Small intestine (tissue), 7 donors: ENCODE data around the gene CCDC106. TPM values are rescaled to one million over a fixed set of nuclear protein-coding genes. Genes with fewer than 3 reads are reported as not detected.

Experiments used
- DNase-seq, 2 donors: peaks; one replicate each; pipeline versions ENCODE4 v3.0.0 to v3.0.0-alpha.2; 2013
- FAIRE-seq: peaks from 2 replicates; lab custom pipeline; 2012; peaks lifted over from hg19 to GRCh38; lab: Jason Lieb, UNC
- H3K27ac ChIP-seq, 3 donors: one replicate each; pipeline ENCODE4 v1.5.1; 2013; ENCODE audit warnings: low read length in 2 of 3, mild to moderate bottlenecking in 2 of 3, control low read depth in 1 of 3, inconsistent platforms in 1 of 3, low read depth in 1 of 3, moderate library complexity in 1 of 3
- H3K27me3 ChIP-seq, 3 donors: one replicate each; pipeline ENCODE4 v1.6.1; 2013; ENCODE audit warnings: low read length in 3 of 3, inconsistent platforms in 1 of 3; ENCODE audit not compliant: control insufficient read depth in 3 of 3, insufficient read depth in 3 of 3
- H3K36me3 ChIP-seq, 3 donors: one replicate each; pipeline ENCODE4 v1.6.1; 2013; ENCODE audit warnings: low read length in 3 of 3, inconsistent platforms in 1 of 3, low read depth in 1 of 3, mild to moderate bottlenecking in 1 of 3, moderate library complexity in 1 of 3; ENCODE audit not compliant: control insufficient read depth in 3 of 3, insufficient read depth in 2 of 3
- H3K4me1 ChIP-seq, 3 donors: one replicate each; pipeline ENCODE4 v1.6.1; 2013; ENCODE audit warnings: low read length in 2 of 3, inconsistent platforms in 1 of 3, low read depth in 1 of 3, mild to moderate bottlenecking in 1 of 3, moderate library complexity in 1 of 3; ENCODE audit not compliant: control insufficient read depth in 3 of 3, insufficient read depth in 2 of 3
- H3K4me3 ChIP-seq, 3 donors: one replicate each; pipeline ENCODE4 v1.5.1; 2013; ENCODE audit warnings: low read length in 3 of 3, control low read depth in 1 of 3, inconsistent platforms in 1 of 3, low read depth in 1 of 3, mild to moderate bottlenecking in 1 of 3, moderate library complexity in 1 of 3
- H3K9me3 ChIP-seq, 2 donors: one replicate each; pipeline ENCODE4 v1.6.1; 2013; ENCODE audit warnings: low read depth in 1 of 2, low read length in 1 of 2; ENCODE audit not compliant: control insufficient read depth in 2 of 2, insufficient read depth in 1 of 2
- WGBS, 3 donors: extraction: QIAGEN DNeasy Blood & Tissue Kit; methylation state at CpG; one replicate each; pipeline ENCODE4 v1.1.7; 2013; 5-methylcytosine and 5-hydroxymethylcytosine counted together
- polyA plus RNA-seq, 4 donors: library from polyadenylated mRNA; stranded (reverse) in 3 of 4; unstranded in 1 of 4; fragments of 200-250 nt in 3 of 4; fragments of 120-200 nt in 1 of 4; gene quantifications; one replicate each; pipeline versions ENCODE4 v1.2.1 to v1.2.3, GENCODE V29; 2013
- donor health status: healthy with polysubstance abuse.
- donor health status: control.
- donor health status: control.
- donor health status: Bipolar disorder and iron deficiency.
- donor health status: healthy.

Gene CCDC106
- polyA plus RNA-seq, 4 donors = 2.5 to 12.1 (median 5.6) TPM

DNA sequence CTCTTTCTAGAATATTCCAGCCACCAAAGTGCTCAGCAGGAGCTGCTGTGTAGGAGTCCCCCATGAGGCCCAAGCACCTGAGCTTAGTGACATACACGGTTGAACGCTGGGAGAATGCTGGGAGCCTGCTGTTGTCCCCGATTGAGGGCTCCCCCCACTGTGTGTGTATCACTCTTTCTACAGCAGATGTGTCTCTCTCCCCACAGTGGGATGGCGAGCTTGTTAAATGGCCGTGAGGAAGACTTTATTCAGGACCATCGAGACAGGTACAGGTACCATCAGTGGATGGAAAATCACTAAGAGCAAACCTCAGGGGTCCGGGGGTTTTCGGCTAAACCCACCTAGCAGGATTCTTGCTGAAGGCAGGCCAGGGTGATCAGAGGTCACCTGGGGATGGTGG lies 49.7 kb downstream of the CCDC106 start:
- WGBS, 3 donors = 89 to 91% (median 90%) methylated on average over 8 of the region's 8 CpGs
- Histone ChIP-seq H3K27me3 (no peaks in the 10 kb centered on the region), H3K9me3 (no peaks in the 10 kb centered on the region), H3K4me1 (peaks cover 0 to 9% (median 0%) of the 10 kb centered on the region in 3 donors), H3K36me3 (peaks cover 29 to 76% (median 38%) of the 10 kb centered on the region in 3 donors), H3K4me3 (no peak overlapping the region), H3K27ac (no peak overlapping the region)
- DNase-seq = no peak
- FAIRE-seq = no peak

DNA sequence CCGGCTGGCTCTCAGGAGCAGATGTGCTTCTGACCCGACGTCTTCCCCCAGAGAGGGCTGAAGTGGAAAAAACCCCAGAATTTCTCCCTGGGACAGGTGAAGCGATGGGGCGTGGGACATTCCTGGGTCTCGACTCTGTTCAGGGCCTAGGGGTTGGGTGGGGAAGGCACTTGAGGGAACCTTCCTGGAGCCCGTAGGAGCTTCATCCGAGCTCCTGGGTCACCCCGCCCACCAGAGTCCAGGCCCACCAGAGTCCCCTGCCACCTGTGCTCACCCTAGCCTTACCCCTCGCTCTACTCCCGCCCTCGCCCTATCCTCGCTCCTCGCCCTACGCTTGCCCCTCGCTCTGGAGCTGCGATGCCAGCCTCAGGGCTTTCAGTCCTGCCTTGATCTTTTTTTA lies 50.2 kb downstream of the CCDC106 start:
- H3K27ac ChIP-seq = no peak overlapping the region
- no peak for FAIRE-seq
- H3K4me1 ChIP-seq = peaks cover 0 to 12% (median 0%) of the 10 kb centered on the region in 3 donors
- no peak for DNase-seq
- no peaks in the 10 kb centered on the region for H3K9me3 ChIP-seq
- no peak overlapping the region for H3K4me3 ChIP-seq
- WGBS, 3 donors = 91 to 100% (median 97%) methylated on average over 15 to 17 of the region's 17 CpGs
- H3K27me3 ChIP-seq = no peaks in the 10 kb centered on the region
- peaks cover 25 to 70% (median 34%) of the 10 kb centered on the region in 3 donors for H3K36me3 ChIP-seq

DNA sequence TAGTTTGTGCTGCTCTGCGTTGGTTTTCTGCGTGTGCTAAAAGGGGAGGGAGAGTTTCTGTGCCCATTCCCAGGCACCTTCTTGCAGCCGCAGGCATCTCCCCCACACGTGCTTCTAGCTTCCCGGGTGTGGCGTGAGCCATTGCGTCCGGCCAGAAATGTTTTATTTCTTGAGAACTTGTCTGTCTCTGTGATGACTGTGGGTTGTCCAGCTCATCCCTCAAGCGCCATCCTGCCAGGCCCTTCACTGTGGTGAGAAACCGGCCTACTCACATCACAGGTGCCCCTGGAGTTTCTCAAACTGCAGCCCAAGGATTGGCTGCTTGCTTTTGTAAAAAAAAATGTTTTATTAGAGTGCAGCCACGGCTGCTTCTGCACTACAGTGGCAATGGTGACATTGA lies 51.2 kb downstream of the CCDC106 start:
- no peaks in the 10 kb centered on the region for H3K27me3 ChIP-seq
- FAIRE-seq = no peak
- H3K27ac ChIP-seq = no peak overlapping the region
- H3K4me1 ChIP-seq = peaks cover 0 to 12% (median 0%) of the 10 kb centered on the region in 3 donors
- no peak overlapping the region for H3K4me3 ChIP-seq
- 83 to 89% (median 86%) methylated on average over 11 of the region's 11 CpGs for WGBS, 3 donors
- DNase-seq = no peak
- H3K36me3 ChIP-seq = peaks cover 19 to 66% (median 29%) of the 10 kb centered on the region in 3 donors
- H3K9me3 ChIP-seq = peaks cover 0 to 1% of the 10 kb centered on the region in 2 donors

GRCh38 chr19:55700813-55701212 lies 52.8 kb downstream of the CCDC106 start:
- Histone ChIP-seq H3K9me3 (peaks cover 0 to 4% of the 10 kb centered on the region in 2 donors), H3K4me3 (no peak overlapping the region), H3K27me3 (no peaks in the 10 kb centered on the region), H3K4me1 (peaks cover 0 to 12% (median 0%) of the 10 kb centered on the region in 3 donors), H3K36me3 (peaks cover 8 to 58% (median 16%) of the 10 kb centered on the region in 3 donors), H3K27ac (no peak overlapping the region)
- WGBS, 3 donors = 93 to 97% (median 94%) methylated on average over 12 of the region's 12 CpGs
- DNase-seq = no peak
- FAIRE-seq = no peak

GRCh38 chr19:55702131-55702627 lies 54.2 kb downstream of the CCDC106 start:
- H3K27me3 ChIP-seq = no peaks in the 10 kb centered on the region
- DNase-seq = peak; percentile 77 to 78
- H3K36me3 ChIP-seq = peaks cover 5 to 44% (median 12%) of the 10 kb centered on the region in 3 donors
- H3K4me1 ChIP-seq = peaks cover 0 to 12% (median 0%) of the 10 kb centered on the region in 3 donors
- peaks cover 0 to 4% of the 10 kb centered on the region in 2 donors for H3K9me3 ChIP-seq
- H3K4me3 ChIP-seq = no peak overlapping the region
- 18 to 58% (median 38%) methylated on average over 9 to 13 of the region's 13 CpGs for WGBS, 3 donors
- peak overlapping the region; percentile 1 to 4 (median 2) for H3K27ac ChIP-seq
- FAIRE-seq = no peak

Other genes starting within 250 kb of the CCDC106 start
- 10 to 100 TPM in 2 of 4 donors, 1 to 10 TPM in 2; 7.2 to 30.1 (median 16.4) TPM for gene UBE2S, start 240.4 kb upstream of the CCDC106 start, polyA plus RNA-seq
- gene SHISA7, start 204.9 kb upstream of the CCDC106 start, polyA plus RNA-seq = under 1 TPM in 2 of 4 donors, not detected in 2; 0.12 to 0.21 TPM
- 100 to 1,000 TPM in 1 of 4 donors, 10 to 100 TPM in 3; 28.8 to 164 (median 78.4) TPM for gene ISOC2, start 186.6 kb upstream of the CCDC106 start, polyA plus RNA-seq
- gene C19orf85, start 183.5 kb upstream of the CCDC106 start, polyA plus RNA-seq = not detected
- 1 to 10 TPM; 1.1 to 7.0 (median 5.0) TPM for gene ZNF628, start 171.6 kb upstream of the CCDC106 start, polyA plus RNA-seq
- 10 to 100 TPM in 1 of 4 donors, 1 to 10 TPM in 3; 5.8 to 10.2 (median 7.8) TPM for gene NAT14, start 163.0 kb upstream of the CCDC106 start, polyA plus RNA-seq
- 1 to 10 TPM in 1 of 4 donors, under 1 TPM in 2, not detected in 1; 0.49 to 2.2 (median 0.54) TPM for gene SSC5D, start 159.8 kb upstream of the CCDC106 start, polyA plus RNA-seq
- under 1 TPM in 1 of 4 donors, not detected in 3; 0.06 TPM for gene SBK2, start 111.1 kb upstream of the CCDC106 start, polyA plus RNA-seq
- gene SBK3, start 102.7 kb upstream of the CCDC106 start, polyA plus RNA-seq = under 1 TPM in 2 of 4 donors, not detected in 2; 0.18 to 0.39 TPM
- gene ZNF579, start 67.4 kb upstream of the CCDC106 start, polyA plus RNA-seq = 10 to 100 TPM in 1 of 4 donors, 1 to 10 TPM in 3; 2.2 to 12.7 (median 4.8) TPM
- 10 to 100 TPM in 1 of 4 donors, 1 to 10 TPM in 3; 7.2 to 13.0 (median 7.4) TPM for gene FIZ1, start 48.7 kb upstream of the CCDC106 start, polyA plus RNA-seq
- gene ZNF524, start 47.9 kb upstream of the CCDC106 start, polyA plus RNA-seq = 10 to 100 TPM; 23.2 to 63.5 (median 45.7) TPM
- gene ZNF865, start 42.6 kb upstream of the CCDC106 start, polyA plus RNA-seq = 10 to 100 TPM in 1 of 4 donors, 1 to 10 TPM in 3; 4.0 to 10.3 (median 5.5) TPM
- gene ZNF784, start 23.6 kb upstream of the CCDC106 start, polyA plus RNA-seq = 10 to 100 TPM in 3 of 4 donors, 1 to 10 TPM in 1; 9.5 to 16.3 (median 11.0) TPM
- gene ZNF580, start 7.2 kb upstream of the CCDC106 start, polyA plus RNA-seq = 10 to 100 TPM in 3 of 4 donors, 1 to 10 TPM in 1; 8.3 to 28.5 (median 16.6) TPM
- gene ZNF581, start 4.6 kb upstream of the CCDC106 start, polyA plus RNA-seq = 10 to 100 TPM; 15.9 to 29.2 (median 23.3) TPM
- gene U2AF2, start 6.8 kb downstream of the CCDC106 start, polyA plus RNA-seq = 100 to 1,000 TPM in 2 of 4 donors, 10 to 100 TPM in 2; 74.0 to 161 (median 115) TPM
- gene EPN1, start 27.0 kb downstream of the CCDC106 start, polyA plus RNA-seq = 100 to 1,000 TPM; 149 to 193 (median 168) TPM
- gene NLRP9, start 90.2 kb downstream of the CCDC106 start, polyA plus RNA-seq = under 1 TPM in 2 of 4 donors, not detected in 2; 0.01 TPM
- under 1 TPM in 2 of 4 donors, not detected in 2; 0.04 to 0.25 TPM for gene RFPL4A, start 110.9 kb downstream of the CCDC106 start, polyA plus RNA-seq
- not detected for gene RFPL4AL1, start 120.9 kb downstream of the CCDC106 start, polyA plus RNA-seq
- under 1 TPM in 2 of 4 donors, not detected in 2; 0.07 to 0.10 TPM for gene NLRP11, start 183.8 kb downstream of the CCDC106 start, polyA plus RNA-seq
- gene NLRP4, start 188.3 kb downstream of the CCDC106 start, polyA plus RNA-seq = under 1 TPM in 1 of 4 donors, not detected in 3; 0.09 TPM